UCSD-AML1 (cell line): ENCODE results near the gene KCNK17.

Source experiments
- DNase-seq: peaks from one replicate; lab custom pipeline; 2025; ENCODE audit not compliant: unreplicated experiment; lab: John Stamatoyannopoulos, UW

The KCNK17 gene

DNA sequence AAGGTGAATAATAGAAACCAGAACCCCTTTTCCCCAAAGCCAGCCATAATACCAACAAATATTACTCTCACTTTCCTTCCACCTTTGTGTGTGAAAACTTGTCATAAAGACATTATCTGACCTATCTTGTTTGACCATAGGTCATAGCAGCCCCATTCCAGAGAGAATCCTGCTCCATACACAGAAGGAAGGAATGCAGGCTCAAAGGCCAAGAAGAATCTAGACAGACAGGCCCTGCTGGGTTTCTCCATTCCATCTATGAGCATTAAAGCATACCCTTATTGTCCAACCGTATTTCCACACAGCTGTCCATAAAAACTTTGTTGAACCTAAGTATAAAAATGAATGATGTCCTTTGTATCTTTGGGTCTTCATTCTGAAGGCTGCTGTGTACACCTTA, 44.3 kb downstream of the KCNK17 start:
- DNase-seq: no peak

DNA sequence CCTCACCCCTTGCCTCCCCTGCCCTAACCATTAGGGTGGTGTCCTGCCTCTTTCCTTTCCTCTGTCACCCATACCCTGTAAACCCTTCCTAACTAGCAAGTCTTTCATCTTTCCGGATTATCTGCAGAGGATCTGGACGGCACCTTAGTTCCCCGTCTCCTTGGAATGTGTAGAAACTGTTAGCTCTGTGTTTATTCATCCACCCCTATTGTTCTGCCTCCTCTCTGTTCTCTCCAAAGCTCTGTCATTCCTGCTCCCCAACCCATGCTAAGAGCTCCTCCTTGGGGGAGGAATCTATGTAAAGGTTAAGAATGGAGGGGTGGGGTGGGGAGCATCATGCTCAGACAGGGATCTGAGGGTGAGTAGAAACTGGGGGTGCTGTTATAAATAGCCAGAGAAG, 45.5 kb downstream of the KCNK17 start:
- DNase-seq: no peak

DNA sequence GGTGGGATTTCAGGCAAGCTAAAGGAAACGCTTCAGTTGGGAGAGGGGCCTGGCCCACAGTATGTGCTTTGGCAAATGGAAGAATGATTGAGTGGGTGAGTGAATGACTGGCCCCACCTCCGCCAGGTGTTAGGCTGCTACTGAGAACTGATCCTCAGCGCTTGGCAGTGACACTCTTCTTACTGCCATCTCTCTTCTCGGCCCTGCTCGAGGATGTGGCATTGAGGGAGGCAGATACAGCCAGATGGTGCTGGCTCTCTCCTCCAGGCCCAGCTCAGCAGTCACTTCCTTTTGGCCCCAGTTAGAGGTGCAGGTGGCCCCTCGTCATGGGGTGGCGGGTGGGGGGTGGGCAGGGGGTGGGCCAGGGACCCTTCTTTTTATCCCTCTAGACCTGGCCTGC, 46.0 kb downstream of the KCNK17 start:
- DNase-seq: no peak

- DNase-seq: no peak
Measured at GRCh38 chr6:39266782-39267355, 47.4 kb downstream of the KCNK17 start.

- no peak for DNase-seq
Measured at GRCh38 chr6:39266375-39266774, 47.8 kb downstream of the KCNK17 start.

DNA sequence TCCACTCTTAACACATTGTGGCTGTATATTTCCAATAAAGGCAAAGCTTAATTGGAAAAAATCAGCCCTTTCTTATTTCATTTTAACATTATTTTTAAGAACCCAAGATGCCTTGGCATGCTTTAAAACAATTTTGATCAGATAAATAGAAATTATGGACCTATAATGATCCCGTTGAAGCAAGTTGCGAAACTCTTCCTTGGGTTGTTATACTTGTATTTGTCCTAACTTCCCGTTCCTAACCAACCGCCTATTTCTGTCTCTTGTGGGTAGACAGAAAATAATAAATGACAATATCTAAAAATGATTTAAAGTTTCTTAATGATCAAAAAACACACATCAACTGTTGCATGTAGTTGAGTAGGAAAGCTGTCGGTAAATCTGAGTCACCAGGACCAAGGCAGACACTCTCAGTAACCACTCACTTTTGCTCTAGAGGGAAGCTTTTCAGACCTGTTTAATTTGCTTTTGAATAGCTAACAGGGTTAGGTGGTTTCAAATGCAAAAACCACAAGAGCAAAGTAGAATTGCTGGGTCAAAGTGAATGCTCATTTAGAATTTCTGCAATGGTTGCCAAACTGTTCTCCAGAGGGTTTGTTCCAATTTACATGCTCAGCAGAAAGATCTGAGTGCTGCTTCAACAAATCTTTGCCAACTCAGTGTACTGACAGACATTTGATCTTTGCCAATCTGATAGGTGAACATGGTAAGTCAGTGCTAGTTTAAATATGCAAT, 50.7 kb downstream of the KCNK17 start:
- DNase-seq: no peak

DNA sequence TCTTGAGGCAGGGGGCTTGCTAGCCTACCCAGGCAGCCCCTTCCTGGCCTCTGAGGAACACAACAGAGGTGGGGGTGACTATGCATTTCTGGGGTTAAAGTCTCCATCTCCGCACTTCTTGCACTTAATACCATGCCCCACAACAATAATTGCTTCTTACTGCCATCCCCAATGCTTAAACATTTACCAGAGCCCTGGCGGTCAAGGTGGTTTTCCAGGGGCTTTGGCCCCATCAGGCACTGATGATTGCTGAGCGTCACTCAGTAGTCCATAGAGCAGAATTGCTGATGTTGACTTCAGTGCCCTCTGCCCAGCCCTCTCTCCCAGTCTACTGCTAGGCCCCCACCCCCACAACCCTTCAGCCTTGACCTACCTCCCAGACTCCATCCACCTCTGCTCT, 52.5 kb downstream of the KCNK17 start:
- no peak for DNase-seq

GRCh38 chr6:39260953-39261352, 53.3 kb downstream of the KCNK17 start:
- no peak for DNase-seq

DNA sequence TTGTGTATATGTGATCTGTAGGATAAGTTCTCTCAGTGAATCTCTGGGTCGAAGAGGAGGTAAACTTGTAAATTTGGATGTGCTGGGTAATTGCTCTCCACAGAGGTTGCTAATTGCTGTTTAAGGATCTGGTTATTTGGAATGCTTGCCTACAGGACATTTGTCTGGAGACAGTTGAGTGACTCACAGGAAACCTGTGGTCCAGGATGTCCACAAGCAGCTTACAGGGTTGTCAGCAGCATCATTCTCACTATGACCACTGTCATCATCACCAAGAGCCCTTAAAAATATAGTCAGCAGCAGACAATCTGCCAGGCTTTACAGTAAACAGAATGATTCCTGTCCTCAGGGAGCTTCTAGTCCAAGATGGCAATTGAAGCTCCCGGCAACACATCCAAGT, 53.8 kb downstream of the KCNK17 start:
- DNase-seq: no peak

- DNase-seq: no peak
Measured at GRCh38 chr6:39256294-39256940, 57.8 kb downstream of the KCNK17 start.

GRCh38 chr6:39254999-39255535, 59.2 kb downstream of the KCNK17 start:
- no peak for DNase-seq

DNA sequence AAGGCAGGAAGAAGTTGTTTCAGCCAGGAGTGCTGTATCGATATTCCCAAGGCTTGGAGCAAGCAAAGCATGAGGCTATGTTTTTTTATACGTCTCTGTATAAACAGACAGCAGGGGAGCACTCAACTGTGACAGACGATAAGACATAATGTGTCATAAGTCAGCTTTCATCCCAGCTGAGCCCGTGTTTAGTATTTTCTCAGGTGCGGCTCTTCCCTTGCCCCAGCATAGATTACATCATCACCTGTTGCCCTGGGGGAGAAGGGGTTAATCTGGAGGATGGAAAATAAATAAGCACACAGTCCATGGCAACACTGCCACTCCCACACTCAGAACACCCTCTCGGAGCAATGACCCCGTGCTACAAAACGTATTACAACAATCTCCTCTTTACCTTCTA, 62.8 kb downstream of the KCNK17 start:
- DNase-seq: no peak

GRCh38 chr6:39250507-39250906, 63.7 kb downstream of the KCNK17 start:
- no peak for DNase-seq

DNA sequence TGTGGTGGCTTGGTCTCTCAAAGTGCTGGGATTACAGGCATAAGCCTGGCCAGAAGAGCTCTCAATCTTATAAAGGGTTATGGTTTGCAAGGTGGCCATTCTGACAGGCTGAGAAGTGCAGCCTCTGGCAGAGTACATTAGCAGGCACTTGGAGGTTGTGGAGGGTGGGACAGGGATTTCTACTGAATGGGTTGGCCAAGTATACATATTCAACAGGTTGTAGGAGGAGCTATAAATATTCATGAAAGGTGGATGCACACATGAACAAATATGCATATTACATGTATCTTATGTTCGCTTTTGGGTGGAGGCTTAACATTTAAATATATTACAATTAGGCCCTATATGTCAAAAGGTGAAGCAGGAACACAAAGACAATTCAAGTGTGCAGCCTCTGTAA, 64.9 kb downstream of the KCNK17 start:
- no peak for DNase-seq
